Frontal cortex (tissue), 4 donors: ENCODE measurements around the gene TUBA1A. TPM values are rescaled to one million over a fixed set of nuclear protein-coding genes. Genes with fewer than 3 reads are reported as not detected.
"Not testable (repeated sequence)": the region's sequence is repeated elsewhere in the genome, so short reads cannot be mapped to it uniquely, and the experiment has no call there.

ENCODE experiments used
- DNase-seq, 2 donors: peaks; one replicate each; pipeline ENCODE4 v3.0.0; 2012; ENCODE audit warnings: low spot score in 2 of 2
- FAIRE-seq: peaks from 2 replicates; lab custom pipeline; 2012; peaks lifted over from hg19 to GRCh38; lab: Jason Lieb, UNC
- total RNA-seq: library from RNA; depleted of rRNA; stranded (reverse); fragments of >200 nt; gene quantifications from one replicate; pipeline ENCODE4 v1.2.3, GENCODE V29; 2014
- donor health status: control.
- donor health status: control.
- donor health status: control.

The TUBA1A gene
- total RNA-seq, 1 donor from 2014 or later, result 15,800 TPM

DNA sequence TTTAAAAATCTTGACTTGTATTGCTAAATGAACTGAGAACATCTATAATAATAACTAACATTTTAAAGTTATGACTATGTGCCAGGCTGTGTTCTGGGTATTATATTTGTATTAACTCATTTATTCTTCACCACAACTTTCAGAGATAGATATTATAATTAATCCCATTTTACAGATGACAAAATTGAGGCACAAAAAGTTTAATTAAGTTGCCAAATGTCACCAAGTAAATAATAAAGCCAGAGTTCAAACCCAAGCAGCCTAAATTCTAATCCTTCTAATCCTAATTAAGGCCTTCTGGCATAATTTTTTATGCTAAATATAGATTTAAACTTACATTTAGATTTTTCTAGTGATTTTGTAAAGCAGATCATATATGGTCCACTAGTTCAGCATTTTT is 17.5 kb upstream of the TUBA1A start:
- FAIRE-seq (no peak), DNase-seq (no peak)

DNA sequence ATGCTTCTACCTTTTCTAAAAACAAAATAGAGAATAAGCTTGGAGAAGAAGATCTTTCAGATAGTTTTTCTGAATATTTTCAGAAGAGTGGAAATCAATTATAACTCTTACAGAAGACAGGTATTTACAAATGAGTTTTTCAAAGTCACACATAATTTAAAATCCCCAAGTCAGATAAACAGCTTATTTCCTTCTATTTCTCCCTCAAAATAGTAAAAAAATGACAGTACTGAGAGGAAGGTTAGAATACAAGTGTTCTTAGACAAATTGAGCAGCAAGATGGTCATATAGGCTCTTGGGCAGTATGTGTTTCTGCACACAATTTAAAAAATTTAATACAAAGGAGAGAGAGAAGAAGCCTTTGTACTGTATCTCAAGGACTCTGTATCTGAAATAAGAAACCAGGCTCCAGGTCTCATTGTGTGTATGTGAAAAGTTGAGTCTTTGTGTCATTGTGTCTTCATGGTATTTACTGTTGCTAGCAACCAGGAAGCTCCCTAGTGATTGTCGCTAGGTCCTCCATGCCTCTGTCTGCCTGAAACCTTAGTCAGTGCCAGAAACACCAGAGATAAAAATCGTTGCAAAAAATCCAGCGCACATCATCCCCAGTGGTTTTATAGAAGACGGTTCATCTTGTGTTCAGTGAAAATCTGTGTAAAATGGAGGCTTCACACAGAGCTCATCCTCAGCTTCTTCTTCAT is 12.9 kb upstream of the TUBA1A start:
- no peak for FAIRE-seq

DNA sequence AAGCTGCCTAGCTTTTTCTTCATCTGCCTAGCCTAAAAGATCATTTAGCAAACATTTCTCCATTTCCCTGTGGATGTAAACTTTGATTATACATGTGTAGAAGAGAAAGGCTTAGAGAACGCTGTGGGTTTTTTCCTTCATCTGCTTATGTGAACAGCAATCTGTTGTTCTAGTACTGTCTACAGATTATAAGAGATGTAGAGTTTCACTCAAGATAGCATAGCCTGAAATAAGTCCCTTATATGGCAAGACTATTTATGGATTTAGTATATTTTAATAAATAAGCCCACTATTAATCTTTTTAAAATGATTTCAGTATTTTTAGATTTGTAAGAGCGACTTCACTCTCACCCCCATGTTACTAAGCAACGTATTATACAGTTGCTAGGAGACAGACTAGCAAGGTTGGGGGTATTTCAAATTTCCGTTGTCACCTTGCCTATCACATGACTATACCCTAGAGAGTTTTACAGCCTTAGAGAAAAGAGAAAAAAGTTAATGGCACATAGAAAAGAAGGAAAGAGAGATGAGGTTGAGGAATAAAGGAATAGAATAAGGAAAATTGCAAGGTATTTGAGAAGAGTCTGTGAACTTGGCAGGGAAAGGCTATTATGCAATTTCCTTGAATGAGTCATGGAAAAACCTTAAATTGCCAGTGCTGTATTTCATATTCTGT is 12.2 kb upstream of the TUBA1A start:
- DNase-seq, result peak in 1 of 2 donors; percentile 34
- FAIRE-seq, result peak; percentile 28

More for the DNA sequence above, 12.9 kb upstream of the TUBA1A start:
- DNase-seq, result no peak

DNA sequence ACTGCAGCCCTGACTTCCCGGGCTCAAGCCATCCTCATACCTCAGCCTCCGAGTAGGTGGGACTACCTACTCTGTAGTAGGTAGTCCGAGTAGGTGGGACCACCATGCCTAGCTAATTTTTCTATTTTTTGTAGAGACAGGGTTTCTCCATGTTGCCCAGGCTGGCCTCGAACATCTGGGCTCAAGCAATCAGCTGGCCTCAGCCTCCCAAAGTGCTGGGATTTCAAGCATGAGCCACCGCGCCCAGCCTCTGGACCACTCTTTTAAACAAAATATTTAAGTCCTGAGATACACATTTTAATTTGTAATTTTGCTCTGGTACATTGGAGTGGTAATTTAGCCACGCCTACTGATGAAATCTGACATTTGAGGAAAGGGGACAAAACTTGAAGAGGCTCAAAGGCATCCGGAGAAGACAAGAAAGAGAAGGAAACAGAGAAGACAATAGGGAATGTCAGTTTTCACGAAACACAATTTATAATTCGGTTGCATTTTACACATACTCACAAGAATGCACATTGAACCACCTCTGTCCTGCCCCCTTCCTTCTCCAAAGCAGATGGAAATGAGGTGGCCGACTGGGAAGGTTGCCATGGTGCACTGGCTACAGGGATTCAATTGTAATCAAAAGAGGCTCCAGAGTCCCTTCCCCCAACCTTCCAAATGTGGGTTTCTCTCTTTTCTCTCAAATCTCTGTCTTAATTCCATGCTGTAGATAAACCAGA is 9.7 kb upstream of the TUBA1A start:
- DNase-seq (peak in 1 of 2 donors; percentile 46), FAIRE-seq (no peak)

DNA sequence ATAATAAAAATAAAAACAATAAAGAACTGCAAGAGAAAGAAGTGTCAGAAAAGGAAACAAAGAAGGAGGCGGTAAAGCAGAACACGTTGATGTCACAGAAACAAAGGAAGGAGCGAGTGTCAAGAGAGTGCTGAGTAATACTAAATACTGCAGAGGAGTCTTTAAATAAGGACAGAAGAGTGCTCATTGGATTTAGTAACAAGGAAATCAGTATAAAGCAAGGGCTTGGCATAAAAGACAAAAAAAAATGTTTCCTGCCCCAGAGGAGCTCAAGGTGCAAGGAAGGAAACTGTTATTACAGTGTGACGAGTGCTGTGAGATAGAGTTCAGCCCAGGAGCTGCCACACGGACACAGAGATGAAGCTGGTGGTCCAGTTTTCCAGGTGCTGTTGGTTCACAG is 8.4 kb upstream of the TUBA1A start:
- FAIRE-seq, result no peak
- no peak for DNase-seq

DNA sequence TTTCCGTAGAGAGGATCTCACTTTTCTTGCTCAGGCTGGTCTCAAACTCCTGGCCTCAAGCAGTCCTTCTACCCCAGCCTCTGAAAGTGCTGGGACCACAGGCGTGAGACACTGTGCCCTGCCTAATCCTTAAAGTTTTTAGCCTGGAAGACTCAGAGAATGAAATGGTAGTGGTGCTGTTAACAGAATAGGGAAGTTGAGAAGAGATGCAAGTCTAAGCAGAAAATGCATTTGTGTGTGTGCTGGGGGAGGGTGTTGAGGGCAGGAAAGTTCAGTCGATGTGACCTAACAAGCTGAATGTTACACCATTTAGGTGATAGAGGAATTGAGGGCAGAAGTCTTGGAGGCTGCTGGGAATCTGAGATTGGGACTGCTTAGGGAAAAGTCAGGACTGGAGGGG is 6.9 kb upstream of the TUBA1A start:
- FAIRE-seq (no peak), DNase-seq (no peak)

DNA sequence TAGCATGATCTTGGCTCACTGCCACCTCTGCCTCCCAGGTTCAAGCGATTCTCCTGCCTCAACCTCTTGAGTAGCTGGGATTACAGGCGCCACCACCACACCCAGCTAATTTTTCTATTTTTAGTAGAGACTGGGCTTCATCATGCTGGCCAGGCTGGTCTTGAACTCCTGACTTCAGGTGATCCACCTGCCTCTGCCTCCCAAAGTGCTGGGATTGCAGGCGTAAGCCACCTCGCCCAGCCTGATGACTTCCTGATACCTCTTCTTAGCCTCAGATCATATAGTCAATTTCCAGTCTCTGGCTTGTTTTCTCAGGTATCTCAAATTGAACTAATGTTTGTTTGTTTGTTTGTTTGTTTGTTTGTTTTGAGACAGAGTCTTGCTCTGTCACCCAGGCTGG is 4.9 kb upstream of the TUBA1A start:
- not testable (repeated sequence) for FAIRE-seq, DNase-seq

DNA sequence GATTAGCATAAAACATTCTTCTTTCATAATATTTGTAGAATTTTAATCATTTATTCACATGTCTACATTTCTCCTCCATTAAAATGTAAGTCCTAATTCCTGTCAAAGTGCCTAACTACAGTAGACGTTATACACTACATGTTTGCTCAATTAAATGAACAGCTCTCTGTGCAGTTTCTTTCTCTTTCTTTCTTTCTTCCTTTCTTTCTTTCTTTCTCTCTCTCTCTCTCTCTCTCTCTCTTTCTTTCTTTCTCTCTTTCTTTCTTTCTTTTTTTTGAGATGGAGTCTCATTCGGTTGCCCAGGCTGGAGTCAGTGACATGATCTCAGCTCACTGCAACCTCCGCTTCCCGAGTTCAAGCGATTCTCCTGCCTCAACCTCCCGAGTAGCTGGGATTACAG is 2.6 kb upstream of the TUBA1A start:
- not testable (repeated sequence) for FAIRE-seq, DNase-seq

DNA sequence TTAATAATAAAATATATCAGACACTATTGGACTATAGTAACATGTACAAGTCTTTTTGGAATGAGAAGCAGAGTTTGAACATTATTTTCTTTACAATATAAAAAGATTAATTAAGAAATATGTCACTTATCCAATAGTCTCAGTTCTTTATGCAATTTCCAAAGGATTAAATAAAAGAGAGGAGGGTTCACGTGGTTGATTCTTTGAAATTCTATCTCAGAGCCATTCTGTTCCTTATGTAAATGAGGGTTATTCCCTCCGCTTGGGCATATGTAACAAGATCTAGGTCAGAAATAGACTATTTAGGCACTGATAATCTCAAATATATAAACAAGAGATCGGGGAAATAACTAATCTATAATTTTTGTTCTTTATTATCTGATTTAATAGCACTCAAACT is 2.1 kb upstream of the TUBA1A start:
- no peak for FAIRE-seq
- DNase-seq, result no peak

DNA sequence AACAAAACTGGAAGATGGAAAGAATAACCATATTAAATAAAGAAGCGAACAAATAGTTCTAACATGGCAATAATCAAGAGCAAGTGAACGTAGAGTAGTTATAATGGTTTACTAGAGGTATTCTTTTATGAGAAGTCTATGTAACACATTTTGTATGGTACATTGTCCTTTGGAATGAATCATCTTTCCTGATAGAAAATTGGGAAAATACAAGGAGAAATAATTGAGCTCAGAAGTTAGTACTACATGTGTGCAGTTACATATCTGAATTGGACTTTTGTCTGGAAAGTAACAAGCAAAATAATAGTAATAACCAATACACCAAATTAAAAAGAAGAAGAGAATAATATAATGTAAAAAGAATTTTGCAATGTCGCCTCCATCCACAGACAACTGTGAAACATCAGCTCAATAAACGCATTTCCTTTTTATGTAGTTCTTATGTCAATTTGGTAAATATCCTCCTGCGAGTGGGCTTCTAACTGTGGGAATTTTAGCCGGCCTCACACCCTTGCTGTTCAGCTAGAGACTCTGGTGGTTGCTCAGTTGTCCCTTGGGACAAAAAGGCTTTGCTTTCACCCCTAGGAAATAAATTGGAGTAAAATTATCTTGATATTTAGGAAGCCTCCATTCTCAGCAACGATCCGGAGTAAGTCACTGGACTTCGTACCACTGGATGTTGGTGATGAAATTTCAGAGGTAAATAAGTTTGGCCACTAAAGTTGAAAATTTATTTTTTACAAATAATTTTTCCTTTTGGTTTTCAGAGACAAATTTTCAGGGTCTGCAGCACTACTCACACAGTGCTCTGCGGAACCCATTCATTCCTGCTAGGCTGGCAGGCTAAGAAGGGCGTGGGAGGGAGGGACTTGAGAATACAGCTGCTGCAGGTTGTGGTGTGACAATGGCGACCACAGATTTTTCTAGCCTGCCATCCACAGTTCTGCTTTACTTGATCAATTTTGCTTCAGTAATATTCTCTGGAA is 1.1 kb upstream of the TUBA1A start:
- FAIRE-seq, result no peak
- DNase-seq, result no peak

DNA sequence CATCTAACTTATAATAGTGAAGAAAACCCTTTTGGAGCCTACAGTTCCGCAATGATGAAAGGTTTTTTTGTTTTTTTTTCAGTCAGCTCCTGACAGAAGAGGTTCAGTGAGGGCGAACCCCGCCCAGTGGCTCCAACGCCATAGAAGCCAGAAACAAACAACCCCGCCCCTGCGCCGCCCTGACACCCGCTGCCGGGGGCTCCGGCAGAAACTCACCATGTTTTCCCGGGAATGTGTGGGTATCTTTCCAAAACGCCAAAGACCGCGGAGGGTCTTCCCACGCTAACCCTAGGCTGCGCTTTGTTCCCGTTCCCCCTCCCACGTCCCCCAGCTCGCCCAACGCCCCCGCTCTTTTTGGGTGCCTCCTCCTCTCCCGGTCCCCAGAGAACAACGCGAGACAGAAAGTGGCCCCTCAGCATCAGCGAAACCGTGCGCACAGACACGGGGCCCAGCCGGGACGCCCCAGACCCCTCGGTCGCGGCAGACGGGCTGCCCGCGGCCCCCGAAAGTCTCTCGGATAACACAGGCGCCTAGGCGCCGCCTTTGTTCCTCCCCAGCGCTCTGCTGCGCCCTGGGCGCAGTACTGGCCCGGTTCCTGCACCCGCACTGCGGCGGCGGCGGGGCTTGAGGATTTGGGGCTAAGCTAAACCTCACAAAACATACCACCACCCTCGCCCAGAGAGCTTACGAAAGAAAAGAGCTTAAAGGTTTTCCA is 522 bp downstream of the TUBA1A start:
- FAIRE-seq, result no peak

DNA sequence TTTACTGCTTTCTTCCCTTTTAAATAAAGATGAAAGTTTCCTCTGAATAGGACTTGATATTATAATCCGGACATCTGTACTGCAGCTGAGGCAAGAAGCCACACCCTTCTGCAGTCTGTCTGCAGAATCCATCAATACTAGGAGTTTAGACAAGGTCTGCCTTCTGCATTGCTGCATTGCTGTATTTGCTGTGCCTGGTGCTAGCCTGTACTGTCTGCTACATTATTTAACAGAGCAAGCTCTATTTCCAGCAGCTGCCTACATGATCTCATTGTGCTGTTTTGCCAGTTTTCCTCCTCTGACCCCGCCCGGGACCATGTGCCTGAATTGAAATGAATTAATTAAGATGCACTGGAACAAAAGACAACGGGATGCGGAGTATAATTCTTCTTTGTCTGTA is 1.7 kb downstream of the TUBA1A start:
- DNase-seq (peak; percentile 54 to 75), FAIRE-seq (peak; percentile 37)

More for the DNA sequence above, 522 bp downstream of the TUBA1A start:
- peak; percentile 30 to 35 for DNase-seq

DNA sequence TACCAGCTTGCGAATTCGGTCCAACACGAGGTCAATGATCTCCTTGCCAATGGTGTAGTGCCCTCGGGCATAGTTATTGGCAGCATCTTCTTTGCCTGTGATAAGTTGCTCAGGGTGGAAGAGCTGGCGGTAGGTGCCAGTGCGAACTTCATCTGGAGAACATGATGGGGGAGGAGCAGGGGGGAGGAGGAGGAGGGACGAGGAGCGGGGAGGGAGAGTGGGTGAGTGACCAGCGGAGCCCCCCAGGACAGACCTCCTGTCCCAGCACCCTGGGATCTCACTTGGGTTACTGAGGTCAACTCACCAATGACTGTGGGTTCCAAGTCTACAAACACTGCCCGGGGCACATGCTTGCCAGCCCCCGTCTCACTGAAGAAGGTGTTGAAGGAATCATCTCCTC is 2.6 kb downstream of the TUBA1A start:
- FAIRE-seq, DNase-seq: not testable (repeated sequence)

DNA sequence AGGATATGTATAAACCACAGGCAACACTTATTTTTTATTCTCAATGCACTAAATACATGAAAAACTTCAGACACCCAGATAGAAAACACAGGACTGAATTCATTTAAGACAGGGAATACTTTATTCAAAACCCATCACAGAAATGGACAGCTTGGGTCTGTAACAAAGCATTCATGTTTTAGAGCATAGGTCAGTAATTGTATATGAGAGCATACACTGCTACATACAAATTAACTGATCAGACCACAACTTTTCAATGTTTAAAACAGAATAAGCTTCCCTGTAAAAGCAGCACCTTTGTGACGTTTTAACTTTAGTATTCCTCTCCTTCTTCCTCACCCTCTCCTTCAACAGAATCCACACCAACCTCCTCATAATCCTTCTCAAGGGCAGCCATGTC is 4.2 kb downstream of the TUBA1A start:
- FAIRE-seq, result not testable (repeated sequence)

DNA sequence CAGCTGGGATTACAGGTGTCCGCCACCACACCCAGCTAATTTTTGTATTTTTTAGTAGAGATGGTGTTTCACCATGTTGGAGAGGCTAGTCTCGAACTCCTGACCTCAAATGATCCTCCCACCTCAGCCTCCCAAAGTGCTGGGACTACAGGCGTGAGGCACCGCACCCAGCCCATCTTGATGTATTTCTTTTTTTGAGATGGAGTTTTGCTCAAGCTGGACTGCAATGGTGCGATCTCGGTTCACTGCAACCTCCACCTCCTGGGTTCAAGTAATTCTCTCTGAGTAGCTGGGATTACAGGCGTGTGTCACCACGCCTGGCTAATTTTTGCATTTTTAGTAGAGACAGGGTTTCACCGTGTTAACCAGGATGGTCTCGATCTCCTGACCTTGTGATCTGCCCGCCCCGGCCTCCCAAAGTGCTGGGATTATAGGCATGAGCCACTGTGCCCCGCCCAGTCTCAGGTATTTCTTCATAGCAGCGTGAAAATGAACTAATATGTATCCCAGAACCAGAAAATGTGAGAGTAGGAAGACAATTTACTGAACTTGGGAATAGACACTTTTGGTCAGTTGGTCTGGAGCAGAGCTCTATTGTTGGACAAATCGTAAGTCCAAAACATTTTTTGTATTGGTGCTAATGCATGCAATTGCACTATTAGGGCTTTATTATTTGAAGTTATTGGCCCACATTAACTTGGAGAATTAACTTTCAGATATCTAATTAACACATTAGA is 5.5 kb downstream of the TUBA1A start:
- not testable (repeated sequence) for DNase-seq, FAIRE-seq

More for the DNA sequence above, 4.2 kb downstream of the TUBA1A start:
- DNase-seq, result not testable (repeated sequence)

DNA sequence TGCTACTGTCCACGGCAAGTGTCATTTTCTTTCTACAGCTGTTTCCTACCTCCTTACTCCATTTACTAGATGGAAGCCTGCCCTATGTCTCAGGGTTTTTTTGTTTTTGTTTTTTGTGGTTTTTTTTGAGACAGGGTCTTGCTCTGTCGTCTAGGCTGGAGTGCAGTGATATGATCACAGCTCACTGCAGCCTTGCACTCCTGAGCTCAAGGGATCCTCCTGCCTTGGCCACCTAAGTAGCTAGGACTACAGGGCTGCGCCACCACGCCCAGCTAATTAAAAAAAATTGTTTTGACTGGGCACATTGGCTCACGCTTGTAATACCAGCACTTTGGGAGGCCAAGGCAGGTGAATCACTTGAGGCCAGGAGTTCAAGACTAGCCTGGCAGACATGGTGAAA is 14.7 kb downstream of the TUBA1A start:
- no peak for FAIRE-seq
- DNase-seq, result no peak

DNA sequence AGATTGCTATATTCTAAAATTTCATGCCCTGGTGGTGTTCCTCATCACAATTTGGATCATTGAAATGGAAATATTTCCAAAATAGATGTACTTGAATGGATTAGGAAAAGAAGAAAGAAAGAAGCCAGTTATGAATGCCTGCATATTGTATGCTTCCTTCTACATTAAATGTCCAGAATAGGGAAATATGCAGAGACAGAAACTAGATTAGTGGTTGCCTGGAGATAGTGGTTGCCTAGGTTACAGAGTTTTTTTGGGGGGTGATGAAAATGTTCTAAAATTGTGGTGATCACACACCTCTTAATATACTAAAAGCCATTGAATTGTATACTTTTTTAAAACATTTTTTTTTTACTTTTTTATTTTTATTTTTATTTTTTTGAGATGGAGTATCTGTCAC is 18.0 kb downstream of the TUBA1A start:
- no peak for DNase-seq
- no peak for FAIRE-seq

DNA sequence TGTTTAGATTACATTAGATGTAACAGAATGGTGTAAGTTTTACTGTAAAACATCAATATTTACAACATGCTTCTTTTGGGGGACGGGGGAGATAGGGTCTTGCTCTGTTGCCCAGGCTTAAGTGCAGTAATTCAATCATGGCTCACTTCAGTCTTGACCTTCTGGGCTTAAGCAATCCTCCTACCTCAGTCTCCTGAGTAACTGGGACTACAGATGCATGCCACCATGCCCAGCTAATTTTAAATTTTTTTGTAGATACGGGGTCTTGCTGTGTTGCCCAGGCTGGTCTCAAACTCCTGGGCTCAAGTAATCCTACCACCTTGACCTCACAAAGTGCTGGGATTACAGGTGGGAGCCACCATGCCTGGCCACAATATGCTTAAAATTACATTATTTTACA is 23.8 kb downstream of the TUBA1A start:
- no peak for DNase-seq
- FAIRE-seq, result no peak
